Immature natural killer cell (primary cell): Measurements from ENCODE around the gene DCC. TPM values are rescaled to one million over a fixed set of nuclear protein-coding genes. Genes with fewer than 3 reads are reported as not detected.

Source experiments
- DNase-seq, 3 donors: peaks; one replicate each; pipeline ENCODE4 v3.0.0; 2022; ENCODE audit warnings: mixed read lengths in 1 of 3
- H3K27ac Mint-ChIP-seq, 6 donors: one replicate each; pipeline ENCODE4 v1.8.0; 2020; ENCODE audit warnings: mixed read lengths in 6 of 6, mild to moderate bottlenecking in 5 of 6, inconsistent platforms in 4 of 6, moderate library complexity in 3 of 6
- H3K27me3 Mint-ChIP-seq, 3 donors: one replicate each; pipeline ENCODE4 v1.8.0; 2020 to 2021; ENCODE audit warnings: low read depth in 3 of 3, mild to moderate bottlenecking in 3 of 3, mixed read lengths in 3 of 3, moderate library complexity in 3 of 3, inconsistent platforms in 1 of 3
- H3K36me3 Mint-ChIP-seq, 3 donors: one replicate each; pipeline ENCODE4 v1.8.0; 2020; ENCODE audit warnings: mixed read lengths in 3 of 3, inconsistent platforms in 2 of 3, mild to moderate bottlenecking in 2 of 3
- H3K4me1 Mint-ChIP-seq, 2 donors: one replicate each; pipeline ENCODE4 v1.8.0; 2020; ENCODE audit warnings: inconsistent platforms in 2 of 2, mild to moderate bottlenecking in 2 of 2, mixed read lengths in 2 of 2, moderate library complexity in 1 of 2
- H3K4me3 Mint-ChIP-seq, 5 donors: one replicate each; pipeline ENCODE4 v1.8.0; 2020; ENCODE audit warnings: mild to moderate bottlenecking in 5 of 5, mixed read lengths in 5 of 5, inconsistent platforms in 3 of 5, moderate library complexity in 3 of 5
- H3K9me3 Mint-ChIP-seq, 6 donors: one replicate each; pipeline ENCODE4 v1.8.0; 2020; ENCODE audit warnings: mild to moderate bottlenecking in 6 of 6, mixed read lengths in 6 of 6, inconsistent platforms in 4 of 6, moderate library complexity in 3 of 6
- polyA plus RNA-seq, 3 donors: library from polyadenylated mRNA; unstranded; fragments of 300-500 nt; fragmentation: Illumina TruSeq; gene quantifications; one replicate each; pipeline ENCODE4 v1.2.3, GENCODE V29; 2021

The DCC gene
- polyA plus RNA-seq, 3 donors from 2014 or later, result not detected

- Mint-ChIP-seq H3K4me1 (no peaks in the 10 kb centered on the region), H3K27ac (no peak overlapping the region), H3K36me3 (no peaks in the 10 kb centered on the region), H3K27me3 (no peaks in the 10 kb centered on the region), H3K9me3 (peaks cover 0 to 11% (median 3%) of the 10 kb centered on the region in 6 donors), H3K4me3 (no peak overlapping the region)
- no peak for DNase-seq
Measured at GRCh38 chr18:52367953-52368742, 28.2 kb downstream of the DCC start.

DNA sequence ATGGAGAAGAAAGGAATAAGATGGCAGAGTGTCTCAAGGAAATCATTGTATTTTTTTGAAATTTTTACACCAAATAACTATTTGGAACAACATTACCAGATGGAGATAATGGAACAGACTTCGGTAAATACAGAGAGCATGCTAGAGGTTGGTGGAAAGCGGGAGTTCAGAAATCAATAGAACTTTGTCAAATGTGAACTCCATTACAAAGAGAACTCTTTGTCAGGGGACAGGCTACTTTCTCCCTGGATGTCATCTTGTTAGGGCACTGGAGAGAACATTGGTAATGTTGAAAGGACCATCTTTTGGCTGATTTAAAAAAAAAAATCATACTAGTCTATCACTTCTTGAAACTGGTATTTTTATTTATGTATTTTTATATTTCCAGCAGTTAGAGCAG lies 30.8 kb downstream of the DCC start:
- peaks cover 0 to 15% (median 3%) of the 10 kb centered on the region in 6 donors for H3K9me3 Mint-ChIP-seq
- H3K36me3 Mint-ChIP-seq, result no peaks in the 10 kb centered on the region
- no peaks in the 10 kb centered on the region for H3K27me3 Mint-ChIP-seq
- no peak for DNase-seq
- no peak overlapping the region for H3K4me3 Mint-ChIP-seq
- no peaks in the 10 kb centered on the region for H3K4me1 Mint-ChIP-seq
- no peak overlapping the region for H3K27ac Mint-ChIP-seq

DNA sequence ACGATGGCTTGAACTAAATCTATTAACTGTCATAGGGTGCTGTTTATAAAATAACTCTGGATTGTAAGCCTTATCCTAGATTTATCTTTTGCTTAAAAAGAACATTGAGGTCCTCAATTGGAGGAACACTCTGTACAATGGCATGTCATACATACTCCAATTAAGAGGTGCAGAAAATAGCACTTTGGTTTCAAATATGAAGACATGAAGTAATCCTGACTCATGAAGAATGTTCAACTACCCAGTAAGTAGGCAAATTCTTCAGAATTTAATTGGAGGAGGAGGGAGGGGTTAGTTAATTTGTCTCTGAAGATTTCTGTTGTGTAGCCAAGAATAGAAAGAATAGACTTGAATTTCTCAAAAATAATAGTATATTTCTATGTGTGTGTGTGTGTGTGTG lies 36.1 kb downstream of the DCC start:
- H3K27me3 Mint-ChIP-seq, result no peaks in the 10 kb centered on the region

DNA sequence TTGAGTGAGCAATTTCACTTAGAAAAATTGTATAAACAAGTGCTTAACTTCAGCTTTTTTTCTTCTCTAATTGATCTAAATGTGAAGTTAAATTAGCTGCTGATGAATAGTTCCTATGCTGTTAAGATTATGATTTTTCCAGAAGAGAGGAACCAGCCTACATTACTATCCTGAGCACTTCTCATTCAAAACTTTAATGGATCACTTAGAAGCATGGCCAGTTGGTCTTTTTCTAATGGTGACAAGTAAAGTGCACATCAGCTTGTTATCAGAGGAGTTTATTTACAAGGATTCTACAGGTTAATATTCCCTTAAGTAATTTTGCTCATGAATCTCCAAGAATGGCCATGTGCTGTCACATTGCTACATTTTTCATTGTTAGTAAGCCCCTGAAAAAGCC lies 37.1 kb downstream of the DCC start:
- H3K4me3 Mint-ChIP-seq, result no peak overlapping the region
- H3K27ac Mint-ChIP-seq, result no peak overlapping the region
- no peak for DNase-seq
- peaks cover 0 to 5% (median 0%) of the 10 kb centered on the region in 6 donors for H3K9me3 Mint-ChIP-seq
- no peaks in the 10 kb centered on the region for H3K27me3 Mint-ChIP-seq
- H3K36me3 Mint-ChIP-seq, result no peaks in the 10 kb centered on the region
- no peaks in the 10 kb centered on the region for H3K4me1 Mint-ChIP-seq

More for the DNA sequence above, 36.1 kb downstream of the DCC start:
- DNase-seq, result no peak
- peaks cover 0 to 5% (median 0%) of the 10 kb centered on the region in 6 donors for H3K9me3 Mint-ChIP-seq
- no peaks in the 10 kb centered on the region for H3K36me3 Mint-ChIP-seq
- no peak overlapping the region for H3K4me3 Mint-ChIP-seq
- no peaks in the 10 kb centered on the region for H3K4me1 Mint-ChIP-seq
- no peak overlapping the region for H3K27ac Mint-ChIP-seq

- Mint-ChIP-seq H3K4me3 (no peak overlapping the region), H3K27me3 (no peaks in the 10 kb centered on the region), H3K9me3 (peaks cover 0 to 4% (median 0%) of the 10 kb centered on the region in 6 donors), H3K36me3 (no peaks in the 10 kb centered on the region), H3K4me1 (no peaks in the 10 kb centered on the region), H3K27ac (no peak overlapping the region)
- no peak for DNase-seq
Measured at GRCh38 chr18:52386306-52386705, 46.3 kb downstream of the DCC start.

DNA sequence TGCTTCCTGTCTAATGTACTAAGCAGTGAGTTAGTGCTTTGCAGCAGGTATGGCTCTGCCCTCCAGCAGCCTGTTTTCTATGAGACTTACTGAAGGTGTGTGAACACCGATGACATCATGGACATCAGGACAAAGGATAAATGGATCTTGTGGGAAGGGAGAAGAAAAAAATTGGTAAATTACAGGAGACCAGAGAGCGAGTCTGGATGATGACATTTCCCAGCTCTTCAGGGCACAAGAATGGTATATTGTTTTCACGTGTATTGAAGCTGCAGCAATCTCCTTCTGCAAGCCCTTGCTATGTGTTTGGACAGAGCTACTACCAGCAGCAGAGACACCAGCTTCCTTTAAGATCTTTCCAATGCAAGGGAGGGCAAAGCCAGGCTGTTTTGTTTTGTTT lies 47.2 kb downstream of the DCC start:
- DNase-seq, result no peak
- H3K9me3 Mint-ChIP-seq, result peaks cover 0 to 4% (median 0%) of the 10 kb centered on the region in 6 donors
- no peaks in the 10 kb centered on the region for H3K27me3 Mint-ChIP-seq
- no peaks in the 10 kb centered on the region for H3K36me3 Mint-ChIP-seq
- no peak overlapping the region for H3K27ac Mint-ChIP-seq
- H3K4me1 Mint-ChIP-seq, result no peaks in the 10 kb centered on the region
- no peak overlapping the region for H3K4me3 Mint-ChIP-seq

- H3K4me3 Mint-ChIP-seq, result no peak overlapping the region
Measured at GRCh38 chr18:52391810-52392559, 52.0 kb downstream of the DCC start.

GRCh38 chr18:52394602-52395001 lies 54.6 kb downstream of the DCC start:
- H3K36me3 Mint-ChIP-seq, result no peaks in the 10 kb centered on the region
- H3K27me3 Mint-ChIP-seq, result peaks cover 0 to 2% (median 0%) of the 10 kb centered on the region in 3 donors
- no peak overlapping the region for H3K4me3 Mint-ChIP-seq
- peaks cover 0 to 4% (median 1%) of the 10 kb centered on the region in 6 donors for H3K9me3 Mint-ChIP-seq
- no peaks in the 10 kb centered on the region for H3K4me1 Mint-ChIP-seq
- H3K27ac Mint-ChIP-seq, result no peak overlapping the region
- no peak for DNase-seq

More at GRCh38 chr18:52391810-52392559, 52.0 kb downstream of the DCC start:
- H3K27ac Mint-ChIP-seq, result no peak overlapping the region
- H3K9me3 Mint-ChIP-seq, result peaks cover 0 to 6% (median 0%) of the 10 kb centered on the region in 6 donors
- H3K27me3 Mint-ChIP-seq, result peaks cover 0 to 2% (median 0%) of the 10 kb centered on the region in 3 donors
- no peaks in the 10 kb centered on the region for H3K4me1 Mint-ChIP-seq
- no peaks in the 10 kb centered on the region for H3K36me3 Mint-ChIP-seq
- no peak for DNase-seq

DNA sequence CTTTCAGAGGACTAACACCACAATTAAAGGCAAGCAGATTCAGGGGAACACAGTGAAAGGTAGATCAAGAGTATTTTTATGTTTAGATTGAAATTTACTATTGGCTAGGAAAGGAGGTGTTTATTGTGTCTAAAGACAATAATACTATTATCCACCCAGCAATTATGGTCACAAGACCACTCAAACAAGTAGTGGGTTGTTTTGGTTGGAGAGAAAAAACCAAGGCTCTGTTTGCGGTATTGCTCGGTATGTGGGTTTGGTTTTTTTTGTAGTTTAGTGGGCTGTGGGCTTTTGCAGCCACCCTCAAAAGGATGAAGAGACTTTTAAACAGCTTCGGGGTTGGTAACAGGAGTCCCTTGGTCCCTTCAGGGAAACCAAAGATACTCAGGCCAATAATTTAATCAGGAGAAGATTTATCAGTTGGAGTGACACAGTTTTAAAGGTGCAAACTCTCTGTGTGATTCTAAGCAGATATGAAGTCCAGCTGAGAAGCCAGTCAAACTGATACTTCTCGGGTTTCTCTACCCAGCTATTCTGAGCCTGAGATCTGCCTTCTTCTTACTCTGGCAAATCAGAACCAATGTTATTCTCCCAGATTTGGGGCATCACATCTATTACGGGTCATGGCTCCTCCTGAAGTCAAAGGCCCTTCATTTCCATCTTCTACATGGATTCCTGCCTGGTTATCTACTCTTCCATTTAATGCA lies 55.3 kb downstream of the DCC start:
- Mint-ChIP-seq H3K27me3 (peaks cover 0 to 2% (median 1%) of the 10 kb centered on the region in 3 donors), H3K27ac (no peak overlapping the region), H3K9me3 (peaks cover 0 to 4% (median 1%) of the 10 kb centered on the region in 6 donors), H3K36me3 (no peaks in the 10 kb centered on the region), H3K4me3 (no peak overlapping the region), H3K4me1 (no peaks in the 10 kb centered on the region)
- no peak for DNase-seq

DNA sequence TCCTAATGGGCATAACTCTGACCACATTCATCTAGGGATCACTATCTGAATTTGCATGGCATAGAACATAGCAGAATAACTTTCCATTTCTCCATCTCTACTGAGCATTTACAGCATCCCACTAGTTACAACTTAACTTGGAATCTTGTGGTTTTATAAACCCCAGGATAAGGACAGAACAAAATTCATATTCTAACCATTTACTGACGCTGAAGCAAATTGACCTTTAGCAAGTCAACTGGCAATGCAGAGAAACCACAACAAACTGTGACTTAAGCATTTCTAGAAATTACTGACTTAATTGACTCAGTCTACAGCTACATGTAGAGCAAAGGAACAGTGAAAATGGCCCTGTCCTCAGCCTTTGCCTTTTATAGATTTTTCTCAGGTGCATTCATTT lies 61.2 kb downstream of the DCC start:
- Mint-ChIP-seq H3K27ac (no peak overlapping the region), H3K9me3 (peaks cover 0 to 13% (median 6%) of the 10 kb centered on the region in 6 donors), H3K36me3 (no peaks in the 10 kb centered on the region), H3K4me3 (no peak overlapping the region), H3K27me3 (peaks cover 0 to 2% (median 0%) of the 10 kb centered on the region in 3 donors), H3K4me1 (no peaks in the 10 kb centered on the region)
- no peak for DNase-seq

DNA sequence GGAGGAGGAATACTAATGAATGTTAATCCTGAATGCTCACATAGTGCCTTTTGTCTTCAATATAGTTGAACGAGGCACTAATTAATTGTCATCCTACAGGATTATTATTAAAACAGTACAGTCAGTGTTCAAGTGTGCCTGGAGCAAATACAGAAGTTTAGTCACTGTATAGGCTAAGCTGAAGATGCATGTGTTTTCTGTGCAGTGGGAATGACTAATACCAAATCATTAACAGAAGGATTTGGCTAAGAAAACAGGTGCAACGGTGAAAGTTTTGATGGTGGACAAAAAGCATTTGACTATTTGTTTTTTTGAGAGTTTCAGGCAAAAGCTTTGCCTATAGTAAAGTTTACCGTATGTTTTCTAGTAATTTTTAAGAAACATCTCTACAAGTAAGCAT lies 62.8 kb downstream of the DCC start:
- DNase-seq, result no peak
- Mint-ChIP-seq H3K4me1 (no peaks in the 10 kb centered on the region), H3K27me3 (peaks cover 0 to 2% (median 0%) of the 10 kb centered on the region in 3 donors), H3K4me3 (no peak overlapping the region), H3K27ac (no peak overlapping the region), H3K9me3 (peaks cover 0 to 13% (median 9%) of the 10 kb centered on the region in 6 donors), H3K36me3 (no peaks in the 10 kb centered on the region)

DNA sequence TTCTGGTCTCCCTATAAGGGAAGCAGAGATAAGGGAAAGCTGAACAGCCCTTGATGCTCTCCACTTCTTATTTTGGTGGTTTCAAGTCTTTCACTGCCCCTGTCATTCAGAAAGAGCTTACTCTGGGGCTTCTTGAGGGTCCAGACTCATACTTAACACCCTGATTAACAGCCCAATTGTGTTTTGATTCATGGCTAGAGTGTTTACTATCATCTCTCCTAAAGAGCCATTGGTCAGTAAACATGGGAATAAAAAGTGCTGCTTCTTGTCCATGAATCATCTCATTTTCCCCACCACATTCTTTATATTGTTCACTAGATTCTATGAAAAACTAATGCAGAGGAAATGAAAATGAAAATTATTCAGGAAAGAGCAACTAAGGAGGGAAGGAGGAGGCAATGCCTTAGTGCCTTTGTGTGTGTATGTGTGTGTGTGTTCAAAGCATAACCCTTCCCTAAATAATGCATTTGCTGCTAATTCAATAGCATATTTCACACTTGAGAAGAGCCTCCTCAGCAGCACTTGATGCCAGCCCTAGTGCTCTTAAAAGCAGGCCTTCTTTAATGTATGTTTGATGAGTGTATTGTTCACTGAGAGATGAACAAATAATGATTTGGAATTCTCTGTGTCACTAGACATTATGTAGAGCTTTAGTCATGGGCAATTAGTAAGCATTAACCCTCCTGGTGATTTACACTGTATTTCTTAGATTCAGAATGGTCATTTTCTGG lies 63.5 kb downstream of the DCC start:
- Mint-ChIP-seq H3K27me3 (peaks cover 0 to 2% (median 0%) of the 10 kb centered on the region in 3 donors), H3K27ac (no peak overlapping the region), H3K4me1 (no peaks in the 10 kb centered on the region), H3K9me3 (peaks cover 0 to 13% (median 7%) of the 10 kb centered on the region in 6 donors), H3K4me3 (no peak overlapping the region), H3K36me3 (no peaks in the 10 kb centered on the region)
- no peak for DNase-seq

DNA sequence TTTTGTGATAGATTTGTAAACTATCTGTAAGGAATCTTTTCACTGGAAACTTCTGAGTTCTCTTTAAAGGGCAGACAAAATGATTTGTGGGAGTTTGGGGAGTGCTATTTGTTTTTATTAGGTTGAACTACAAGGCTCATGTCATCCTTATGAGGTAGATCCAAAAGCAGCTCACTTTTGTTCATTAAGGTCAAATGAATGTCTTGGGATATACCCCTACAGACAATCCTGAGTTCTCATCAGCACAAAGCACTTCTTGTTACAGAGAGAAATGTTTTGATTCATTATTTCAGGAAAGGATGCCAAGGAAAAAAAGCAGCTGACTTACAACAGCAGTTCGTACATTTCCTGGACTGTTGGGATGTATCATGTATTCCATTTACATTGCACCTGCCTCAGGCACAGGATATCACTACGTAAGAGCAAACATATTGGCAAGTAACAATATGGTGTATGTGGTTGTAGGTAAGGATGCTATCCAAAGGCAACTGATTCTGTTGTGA lies 68.9 kb downstream of the DCC start:
- no peaks in the 10 kb centered on the region for H3K27me3 Mint-ChIP-seq
- no peaks in the 10 kb centered on the region for H3K36me3 Mint-ChIP-seq
- H3K27ac Mint-ChIP-seq, result no peak overlapping the region
- H3K4me1 Mint-ChIP-seq, result no peaks in the 10 kb centered on the region
- H3K9me3 Mint-ChIP-seq, result peaks cover 0 to 6% (median 4%) of the 10 kb centered on the region in 6 donors
- no peak overlapping the region for H3K4me3 Mint-ChIP-seq
- DNase-seq, result no peak
